Natural killer cell (primary cell): ENCODE data around the gene ATRNL1. TPM values are rescaled to one million over a fixed set of nuclear protein-coding genes. Genes with fewer than 3 reads are reported as not detected.

ENCODE experiments used
- ATAC-seq, 3 donors: fragments of 150-1000 bp in 2 of 3; fragments of 200-7000 bp in 1 of 3; cut with Tn5 transposase; 1 replicate in 1 of 3; 2 replicates in 2 of 3; pipeline ENCODE4 v1.10.0; 2021; ENCODE audit warnings: mild to moderate bottlenecking in 2 of 3, moderate library complexity in 2 of 3
- DNase-seq, 2 donors: peaks; one replicate each; pipeline versions ENCODE4 v3.0.0 to v3.0.0-alpha.2; 2013 to 2021; ENCODE audit warnings: mixed read lengths in 1 of 2
- H3K27ac ChIP-seq: one replicate; pipeline ENCODE4 v1.5.1; 2013; ENCODE audit warnings: mild to moderate bottlenecking, low read length
- H3K27me3 ChIP-seq: one replicate; pipeline ENCODE4 v1.6.1; 2013; ENCODE audit warnings: low read length; ENCODE audit not compliant: control insufficient read depth, insufficient read depth
- H3K36me3 ChIP-seq: one replicate; pipeline ENCODE4 v1.6.1; 2013; ENCODE audit warnings: low read length; ENCODE audit not compliant: control insufficient read depth, insufficient read depth
- H3K4me1 ChIP-seq: one replicate; pipeline ENCODE4 v1.6.1; 2013; ENCODE audit warnings: low read length; ENCODE audit not compliant: control insufficient read depth, insufficient read depth
- H3K4me3 ChIP-seq: one replicate; pipeline ENCODE4 v1.5.1; 2013; ENCODE audit warnings: low read length
- H3K9me3 ChIP-seq: one replicate; pipeline ENCODE4 v1.6.1; 2013; ENCODE audit warnings: low read length; ENCODE audit not compliant: control insufficient read depth, insufficient read depth
- H3K27ac Mint-ChIP-seq, 2 donors: one replicate each; pipeline ENCODE4 v1.8.0; 2022; ENCODE audit warnings: mild to moderate bottlenecking in 2 of 2, mixed read lengths in 2 of 2, moderate library complexity in 1 of 2
- H3K27me3 Mint-ChIP-seq, 2 donors: one replicate each; pipeline ENCODE4 v1.8.0; 2022; ENCODE audit warnings: low read depth in 2 of 2, mixed read lengths in 2 of 2
- H3K36me3 Mint-ChIP-seq: one replicate; pipeline ENCODE4 v1.8.0; 2022; ENCODE audit warnings: mixed read lengths
- H3K4me1 Mint-ChIP-seq, 2 donors: one replicate each; pipeline ENCODE4 v1.8.0; 2022; ENCODE audit warnings: mixed read lengths in 2 of 2
- H3K4me3 Mint-ChIP-seq: one replicate; pipeline ENCODE4 v1.8.0; 2022; ENCODE audit warnings: mild to moderate bottlenecking, moderate library complexity, mixed read lengths
- H3K9me3 Mint-ChIP-seq, 2 donors: one replicate each; pipeline ENCODE4 v1.8.0; 2022; ENCODE audit warnings: mixed read lengths in 2 of 2
- CTCF ChIP-seq: fragments of 200-600 bp; IDR thresholded peaks from one replicate; pipeline ENCODE4 v1.8.0; 2022; ENCODE audit warnings: antibody characterized with exemption
- WGBS: methylation state at CpG from one replicate; pipeline ENCODE4 v1.1.7; 2013; ENCODE audit warnings: missing lambda C conversion rate; ENCODE audit not compliant: insufficient coverage; 5-methylcytosine and 5-hydroxymethylcytosine counted together
- intact Hi-C: fragments of 100-400 bp; cut with micrococcal nuclease; formaldehyde crosslinking; loops from one replicate; pipeline ENCODE4 v1.14.2; 2022
- total RNA-seq, 4 donors: library from RNA; stranded (reverse); fragments of 120-200 nt in 1 of 4; gene quantifications; one replicate each; pipeline versions ENCODE4 v1.2.3 to v1.2.4, GENCODE V29; 2013 to 2022

Gene ATRNL1
- total RNA-seq, 3 donors from 2014 or later (not counting 1 experiment from before 2014, with no cell fraction given): not detected

- Histone ChIP-seq H3K4me3 (no peak overlapping the region), H3K4me1 (no peaks in the 10 kb centered on the region), H3K27ac (no peak overlapping the region), H3K9me3 (no peaks in the 10 kb centered on the region), H3K27me3 (no peaks in the 10 kb centered on the region), H3K36me3 (no peaks in the 10 kb centered on the region)
- Mint-ChIP-seq H3K27ac (no peak overlapping the region), H3K9me3 (no peaks in the 10 kb centered on the region), H3K27me3 (peaks cover 0 to 6% of the 10 kb centered on the region in 2 donors), H3K4me1 (no peaks in the 10 kb centered on the region), H3K36me3 (no peaks in the 10 kb centered on the region), H3K4me3 (no peak overlapping the region)
- DNase-seq (no peak), ATAC-seq (no peak)
- WGBS: no CpG with 5 or more reads among the region's 1 CpG
- no peak for TF ChIP-seq CTCF
- intact Hi-C loops: no loop called here
Measured at GRCh38 chr10:115045499-115045898, 47.7 kb upstream of the ATRNL1 start.

GRCh38 chr10:115046686-115047236 is 46.4 kb upstream of the ATRNL1 start:
- no peaks in the 10 kb centered on the region for H3K36me3 Mint-ChIP-seq
- H3K9me3 Mint-ChIP-seq: no peaks in the 10 kb centered on the region

GRCh38 chr10:115047705-115048104 is 45.5 kb upstream of the ATRNL1 start:
- intact Hi-C loops: no loop called here
- Mint-ChIP-seq H3K27me3 (peaks cover 0 to 6% of the 10 kb centered on the region in 2 donors), H3K4me1 (no peaks in the 10 kb centered on the region), H3K9me3 (no peaks in the 10 kb centered on the region), H3K27ac (no peak overlapping the region), H3K36me3 (no peaks in the 10 kb centered on the region), H3K4me3 (no peak overlapping the region)
- H3K4me1 ChIP-seq: no peaks in the 10 kb centered on the region
- H3K4me3 ChIP-seq: no peak overlapping the region
- H3K9me3 ChIP-seq: no peaks in the 10 kb centered on the region
- TF ChIP-seq CTCF: no peak
- DNase-seq (no peak), ATAC-seq (no peak)
- H3K36me3 ChIP-seq: no peaks in the 10 kb centered on the region
- no peak overlapping the region for H3K27ac ChIP-seq
- no peaks in the 10 kb centered on the region for H3K27me3 ChIP-seq

More at GRCh38 chr10:115046686-115047236, 46.4 kb upstream of the ATRNL1 start:
- intact Hi-C loops: no loop called here
- Histone ChIP-seq H3K4me3 (no peak overlapping the region), H3K4me1 (no peaks in the 10 kb centered on the region), H3K27me3 (no peaks in the 10 kb centered on the region), H3K27ac (no peak overlapping the region), H3K9me3 (no peaks in the 10 kb centered on the region), H3K36me3 (no peaks in the 10 kb centered on the region)
- Mint-ChIP-seq H3K27ac (no peak overlapping the region), H3K4me1 (no peaks in the 10 kb centered on the region), H3K27me3 (peaks cover 0 to 6% of the 10 kb centered on the region in 2 donors), H3K4me3 (no peak overlapping the region)
- 84% methylated on average over 1 of the region's 1 CpG for WGBS
- ATAC-seq (no peak), DNase-seq (no peak)
- TF ChIP-seq CTCF: no peak

DNA sequence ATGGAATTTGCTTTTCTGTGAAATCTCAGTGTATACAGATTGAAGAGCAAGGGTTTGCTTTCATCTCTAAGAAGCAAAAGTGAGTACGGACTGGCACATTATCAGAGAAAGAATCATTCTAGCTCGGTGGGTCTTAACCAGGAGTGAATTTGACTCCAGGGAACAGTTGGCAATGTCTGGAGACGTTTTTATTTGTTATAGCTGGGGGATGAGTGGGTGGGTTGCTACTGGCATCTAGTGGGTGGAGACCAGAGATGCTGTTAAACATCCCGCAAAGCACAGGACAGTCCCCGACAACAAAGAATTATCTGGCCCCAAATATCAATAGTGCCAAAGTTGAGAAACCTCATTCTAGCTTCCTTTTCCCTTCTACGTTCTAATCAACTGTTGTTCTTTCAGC is 43.8 kb upstream of the ATRNL1 start:
- intact Hi-C loops: no loop called here
- Histone ChIP-seq H3K36me3 (no peaks in the 10 kb centered on the region), H3K9me3 (no peaks in the 10 kb centered on the region), H3K4me1 (no peaks in the 10 kb centered on the region), H3K4me3 (no peak overlapping the region), H3K27ac (no peak overlapping the region), H3K27me3 (no peaks in the 10 kb centered on the region)
- H3K27me3 Mint-ChIP-seq: peaks cover 0 to 2% of the 10 kb centered on the region in 2 donors
- no peaks in the 10 kb centered on the region for H3K9me3 Mint-ChIP-seq
- TF ChIP-seq CTCF: no peak
- WGBS: 82% methylated on average over 6 of the region's 6 CpGs
- no peaks in the 10 kb centered on the region for H3K36me3 Mint-ChIP-seq
- DNase-seq (no peak), ATAC-seq (no peak)
- H3K4me1 Mint-ChIP-seq: no peaks in the 10 kb centered on the region
- no peak overlapping the region for H3K27ac Mint-ChIP-seq
- H3K4me3 Mint-ChIP-seq: no peak overlapping the region
